H1 (cell line): Measurements from ENCODE around the gene PHAX. TPM values are rescaled to one million over a fixed set of nuclear protein-coding genes. Genes with fewer than 3 reads are reported as not detected.

Experiments used
- CTCF ChIA-PET: fragments of 300-600 bp; sonication (Branson Sonifier 250); formaldehyde crosslinking; loops from one replicate; lab custom pipeline; 2021; ENCODE audit not compliant: partially characterized antibody; lab: Charles Lee
- POLR2A ChIA-PET: fragments of 300-600 bp; sonication (Branson Sonifier 250); formaldehyde crosslinking; loops from one replicate; lab custom pipeline; 2021; ENCODE audit warnings: inconsistent platforms; ENCODE audit not compliant: partially characterized antibody; lab: Charles Lee
- DNase-seq, 2 experiments: peaks; one replicate each; pipeline versions ENCODE4 v3.0.0 to v3.0.0-alpha.2; 2010 to 2022; ENCODE audit warnings: low spot score in 2 of 2, low read depth in 1 of 2, mixed read lengths in 1 of 2
- FAIRE-seq: peaks from 2 replicates; lab custom pipeline; 2011; peaks lifted over from hg19 to GRCh38; lab: Jason Lieb, UNC
- H2AFZ ChIP-seq: 2 replicates; pipeline ENCODE4 v1.8.1; 2012; ENCODE audit warnings: low read length, inconsistent platforms
- H2AK5ac ChIP-seq: 2 replicates; pipeline ENCODE4 v1.6.1; 2013; ENCODE audit warnings: low read depth, low read length
- H2BK120ac ChIP-seq: replicated peaks from 2 replicates; pipeline ENCODE3; 2013; ENCODE audit warnings: low read depth, low read length, inconsistent platforms
- H2BK12ac ChIP-seq: 2 replicates; pipeline ENCODE4 v1.6.1; 2013; ENCODE audit warnings: low read depth, low read length
- H2BK15ac ChIP-seq: 2 replicates; pipeline ENCODE4 v1.6.1; 2013; ENCODE audit warnings: low read length
- H2BK20ac ChIP-seq: 2 replicates; pipeline ENCODE4 v1.6.1; 2013; ENCODE audit warnings: low read length
- H2BK5ac ChIP-seq: 2 replicates; pipeline ENCODE4 v1.6.1; 2013; ENCODE audit warnings: low read depth, low read length
- H3K14ac ChIP-seq: 2 replicates; pipeline ENCODE4 v1.6.1; 2013; ENCODE audit warnings: inconsistent platforms; ENCODE audit not compliant: insufficient read length
- H3K18ac ChIP-seq: 2 replicates; pipeline ENCODE4 v1.6.1; 2013; ENCODE audit warnings: low read length; ENCODE audit errors: extremely low read depth
- H3K23ac ChIP-seq: 2 replicates; pipeline ENCODE4 v1.6.1; 2013; ENCODE audit warnings: inconsistent platforms; ENCODE audit not compliant: insufficient read length
- H3K23me2 ChIP-seq: 2 replicates; pipeline ENCODE4 v1.6.1; 2013; ENCODE audit warnings: low read depth, low read length
- H3K27ac ChIP-seq: 2 replicates; pipeline ENCODE4 v1.6.1; 2011; ENCODE audit warnings: low read depth, low read length, inconsistent platforms
- H3K27me3 ChIP-seq, 4 experiments: replicated peaks in 1 of 4; 1 replicate in 1 of 4; 2 replicates in 3 of 4; pipeline versions ENCODE4 v1.6.1 to v1.8.1; 2011 to 2013; ENCODE audit warnings: low read length in 3 of 4, mild to moderate bottlenecking in 3 of 4, inconsistent platforms in 2 of 4, mixed read lengths in 2 of 4, moderate library complexity in 1 of 4; ENCODE audit not compliant: control insufficient read depth in 3 of 4, insufficient read depth in 3 of 4; ENCODE audit errors: extremely low read depth in 1 of 4
- H3K36me3 ChIP-seq, 4 experiments: 2 replicates each; pipeline versions ENCODE4 v1.6.1 to v1.8.1; 2011 to 2013; ENCODE audit warnings: mild to moderate bottlenecking in 4 of 4, low read length in 3 of 4, moderate library complexity in 2 of 4, control low read depth in 1 of 4, inconsistent platforms in 1 of 4; ENCODE audit not compliant: insufficient read depth in 4 of 4, control insufficient read depth in 2 of 4
- H3K4ac ChIP-seq: replicated peaks from 2 replicates; pipeline ENCODE3; 2013; ENCODE audit warnings: low read length, low read depth, mixed read lengths, inconsistent platforms; ENCODE audit not compliant: insufficient read length
- H3K4me1 ChIP-seq, 4 experiments: replicated peaks in 1 of 4; 1 replicate in 1 of 4; 2 replicates in 3 of 4; pipeline versions ENCODE4 v1.6.1 to v1.8.1; 2011 to 2013; ENCODE audit warnings: low read length in 3 of 4, inconsistent platforms in 2 of 4, mixed read lengths in 1 of 4; ENCODE audit not compliant: insufficient read depth in 4 of 4, control insufficient read depth in 3 of 4
- H3K4me2 ChIP-seq, 2 experiments: 2 replicates each; pipeline versions ENCODE4 v1.6.1 to v1.8.1; 2011 to 2013; ENCODE audit warnings: low read depth in 2 of 2, low read length in 2 of 2, control low read depth in 1 of 2, inconsistent platforms in 1 of 2, mild to moderate bottlenecking in 1 of 2; ENCODE audit not compliant: insufficient read depth in 1 of 2
- H3K4me3 ChIP-seq, 4 experiments: fragments of 200-600, 300-600 bp in 1 of 4; sonication (generic), shearing (Covaris generic), sonication (Bioruptor Twin) in 1 of 4; 2 replicates each; pipeline versions ENCODE4 v1.5.1 to v1.8.1; 2011 to 2016; ENCODE audit warnings: low read length in 4 of 4, low read depth in 3 of 4, control low read depth in 2 of 4, inconsistent platforms in 2 of 4, mild to moderate bottlenecking in 2 of 4, mixed read lengths in 1 of 4, moderate library complexity in 1 of 4; ENCODE audit not compliant: insufficient read depth in 2 of 4; ENCODE audit errors: extremely low read depth in 1 of 4
- H3K56ac ChIP-seq: replicated peaks from 2 replicates; pipeline ENCODE3; 2013; ENCODE audit warnings: low read depth, mild to moderate bottlenecking, mixed read lengths, low read length, inconsistent platforms; ENCODE audit not compliant: insufficient read length
- H3K79me1 ChIP-seq: 2 replicates; pipeline ENCODE4 v1.6.1; 2013; ENCODE audit warnings: low read depth, low read length, control low read depth
- H3K79me2 ChIP-seq, 2 experiments: 2 replicates each; pipeline versions ENCODE4 v1.6.1 to v1.8.1; 2012 to 2013; ENCODE audit warnings: low read length in 2 of 2, mild to moderate bottlenecking in 2 of 2, inconsistent platforms in 1 of 2; ENCODE audit not compliant: insufficient read depth in 2 of 2, control insufficient read depth in 1 of 2
- H3K9ac ChIP-seq, 4 experiments: replicated peaks in 1 of 4; 1 replicate in 1 of 4; 2 replicates in 3 of 4; pipeline versions ENCODE4 v1.6.1 to v1.8.1; 2011 to 2013; ENCODE audit warnings: low read depth in 3 of 4, low read length in 3 of 4, control low read depth in 2 of 4, mild to moderate bottlenecking in 2 of 4, moderate library complexity in 2 of 4, inconsistent platforms in 1 of 4; ENCODE audit errors: extremely low read depth in 1 of 4
- H3K9me3 ChIP-seq, 2 experiments: 2 replicates each; pipeline versions ENCODE4 v1.6.1 to v1.8.1; 2012 to 2013; ENCODE audit warnings: mild to moderate bottlenecking in 2 of 2, moderate library complexity in 2 of 2, control low read depth in 1 of 2, inconsistent platforms in 1 of 2, low read depth in 1 of 2, low read length in 1 of 2, mixed read lengths in 1 of 2; ENCODE audit not compliant: insufficient read depth in 2 of 2
- H4K20me1 ChIP-seq, 2 experiments: replicated peaks in 1 of 2; 2 replicates each; pipeline versions ENCODE3 to v1.8.1; 2011 to 2013; ENCODE audit warnings: inconsistent platforms in 2 of 2, low read length in 2 of 2, mild to moderate bottlenecking in 1 of 2; ENCODE audit not compliant: insufficient read depth in 2 of 2, control insufficient read depth in 1 of 2
- H4K5ac ChIP-seq: 2 replicates; pipeline ENCODE4 v1.6.1; 2013; ENCODE audit warnings: low read length, low read depth, mixed read lengths, inconsistent platforms; ENCODE audit not compliant: insufficient read length
- H4K8ac ChIP-seq: 2 replicates; pipeline ENCODE4 v1.8.0; 2013; ENCODE audit warnings: mild to moderate bottlenecking, moderate library complexity, low read length, inconsistent platforms; ENCODE audit not compliant: insufficient read depth; ENCODE audit errors: extremely low read depth
- H4K91ac ChIP-seq: replicated peaks from 2 replicates; pipeline ENCODE3; 2013; ENCODE audit warnings: low read length, mixed read lengths, inconsistent platforms; ENCODE audit not compliant: insufficient read length
- ATF2 ChIP-seq: IDR thresholded peaks from 2 replicates; pipeline ENCODE4 v1.6.1; 2012; ENCODE audit warnings: low read length, inconsistent platforms
- PHF8 ChIP-seq: fragments of 200-600 bp; sonication (generic); conservative IDR thresholded peaks from 2 replicates; pipeline ENCODE4 v1.7.1; 2012; ENCODE audit warnings: low read depth, mild to moderate bottlenecking, inconsistent platforms, low read length, moderate library complexity
- SIX5 ChIP-seq: IDR thresholded peaks from 2 replicates; pipeline ENCODE4 v1.6.1; 2011; ENCODE audit warnings: mild to moderate bottlenecking, low read depth, low read length
- TBP ChIP-seq: IDR thresholded peaks from 2 replicates; pipeline ENCODE4 v1.6.1; 2011; ENCODE audit warnings: low read depth, low read length, improper control_type of control experiment
- WGBS, 2 experiments: shearing (Covaris generic) in 1 of 2; methylation state at CpG; one replicate each; pipeline versions ENCODE4 v1.1.6 to v1.1.7; 2013 to 2015; ENCODE audit warnings: low lambda C conversion rate in 2 of 2, mixed read lengths in 2 of 2, inconsistent platforms in 1 of 2, low coverage in 1 of 2, missing lambda C conversion rate in 1 of 2; ENCODE audit not compliant: insufficient replicate concordance in 2 of 2, insufficient coverage in 1 of 2, insufficient read length in 1 of 2; ENCODE audit errors: extremely low coverage in 1 of 2, missing lambda C conversion rate in 1 of 2; 5-methylcytosine and 5-hydroxymethylcytosine counted together
- polyA plus RNA-seq, 7 experiments: library from polyadenylated mRNA; depleted of rRNA in 3 of 7; stranded (reverse) in 5 of 7; unstranded in 2 of 7; fragments of >200 nt in 5 of 7; fragments of 200-250 nt in 2 of 7; gene quantifications; 1 replicate in 5 of 7; 2 replicates in 1 of 7; 4 replicates in 1 of 7; pipeline versions ENCODE4 v1.2.1 to v1.2.3, GENCODE V29; 2011 to 2013; ENCODE audit warnings: missing spikeins in 2 of 7, mixed read lengths in 2 of 7
- total RNA-seq: library from RNA; stranded (reverse); fragmentation: NEBNext Ultra II Directional; extraction: Animal tissue kit (Norgen Biotek cat#: 25700); gene quantifications from 2 replicates; pipeline ENCODE4 v1.2.1, GENCODE V29; 2021

PHAX gene
- total and polyA plus RNA-seq, 2 of the 8 experiments (the other 6 are each of a cell fraction or from before 2014, with no cell fraction given): 32.1 to 59.5 TPM

- no peak overlapping the region for H3K18ac ChIP-seq
- H4K91ac ChIP-seq: no peak overlapping the region
- no peak overlapping the region for H3K9ac ChIP-seq
- no peak overlapping the region for H3K23ac ChIP-seq
- no peak overlapping the region for H3K27ac ChIP-seq
- H2BK20ac ChIP-seq: no peak overlapping the region
- H3K14ac ChIP-seq: no peak overlapping the region
- H2AFZ ChIP-seq: no peak overlapping the region
- H3K23me2 ChIP-seq: no peaks in the 10 kb centered on the region
- no peak overlapping the region for H3K4me2 ChIP-seq
- no peak overlapping the region for H2BK15ac ChIP-seq
- no peak for FAIRE-seq
- H4K8ac ChIP-seq: no peak overlapping the region
- ChIA-PET POLR2A (interaction anchor here (3.1 kb wide), 1 partner anchor 18 kb away, joined by 12 read pairs; the partner anchor contains the start of gene ALDH7A1), CTCF (no interaction called here)
- H2BK120ac ChIP-seq: no peak overlapping the region
- WGBS, 2 experiments: 97% methylated on average over 5 of the region's 5 CpGs; no CpG with 5 or more reads in 1 of the 2 experiments
- no peak overlapping the region for H3K56ac ChIP-seq
- peaks cover 26 to 89% (median 59%) of the 10 kb centered on the region in 4 experiments for H3K36me3 ChIP-seq
- no peak overlapping the region for H2BK12ac ChIP-seq
- no peak overlapping the region for H3K4me3 ChIP-seq
- no peaks in the 10 kb centered on the region for H3K79me1 ChIP-seq
- no peaks in the 10 kb centered on the region for H3K27me3 ChIP-seq
- no peaks in the 10 kb centered on the region for H3K9me3 ChIP-seq
- H4K20me1 ChIP-seq: no peaks in the 10 kb centered on the region
- DNase-seq: no peak
- no peaks in the 10 kb centered on the region for H3K4me1 ChIP-seq
- no peak overlapping the region for H2BK5ac ChIP-seq
- H3K79me2 ChIP-seq: no peaks in the 10 kb centered on the region
- H2AK5ac ChIP-seq: no peak overlapping the region
- no peak overlapping the region for H4K5ac ChIP-seq
- H3K4ac ChIP-seq: no peak overlapping the region
- TF ChIP-seq SIX5 (no peak), TBP (no peak), PHF8 (no peak), ATF2 (no peak)
These were observed 23.8 kb upstream of the PHAX start for GRCh38 chr5:126576974-126577373.
